Stimulated activated effector memory CD8-positive, alpha-beta T cell treated with anti-CD3 and anti-CD28 coated beads, Interleukin-12 subunit alpha, Interleukin-12 subunit beta, amount 100 ng/mL, for 72 hours (primary cell): Measurements from ENCODE around the gene BCL3.
A peak's percentile ranks its signal among the peaks of the same experiment; 100 is the strongest.

Experiments used
- ATAC-seq: fragments of 150-1000 bp; cut with Tn5 transposase; 2 replicates; pipeline ENCODE4 v1.10.0; 2021
- DNase-seq, 2 donors: peaks; one replicate each; pipeline ENCODE4 v3.0.0; 2021 to 2022; ENCODE audit warnings: low spot score in 2 of 2
- H3K27ac Mint-ChIP-seq: one replicate; pipeline ENCODE4 v1.8.0; 2022; ENCODE audit warnings: mild to moderate bottlenecking, mixed read lengths
- H3K36me3 Mint-ChIP-seq: one replicate; pipeline ENCODE4 v1.8.0; 2022; ENCODE audit warnings: mild to moderate bottlenecking, mixed read lengths
- H3K4me1 Mint-ChIP-seq: one replicate; pipeline ENCODE4 v1.8.0; 2022; ENCODE audit warnings: mixed read lengths
- H3K4me3 Mint-ChIP-seq: one replicate; pipeline ENCODE4 v1.8.0; 2022; ENCODE audit warnings: mild to moderate bottlenecking, mixed read lengths
- H3K9me3 Mint-ChIP-seq: one replicate; pipeline ENCODE4 v1.8.0; 2022; ENCODE audit warnings: mixed read lengths

BCL3 gene

DNA sequence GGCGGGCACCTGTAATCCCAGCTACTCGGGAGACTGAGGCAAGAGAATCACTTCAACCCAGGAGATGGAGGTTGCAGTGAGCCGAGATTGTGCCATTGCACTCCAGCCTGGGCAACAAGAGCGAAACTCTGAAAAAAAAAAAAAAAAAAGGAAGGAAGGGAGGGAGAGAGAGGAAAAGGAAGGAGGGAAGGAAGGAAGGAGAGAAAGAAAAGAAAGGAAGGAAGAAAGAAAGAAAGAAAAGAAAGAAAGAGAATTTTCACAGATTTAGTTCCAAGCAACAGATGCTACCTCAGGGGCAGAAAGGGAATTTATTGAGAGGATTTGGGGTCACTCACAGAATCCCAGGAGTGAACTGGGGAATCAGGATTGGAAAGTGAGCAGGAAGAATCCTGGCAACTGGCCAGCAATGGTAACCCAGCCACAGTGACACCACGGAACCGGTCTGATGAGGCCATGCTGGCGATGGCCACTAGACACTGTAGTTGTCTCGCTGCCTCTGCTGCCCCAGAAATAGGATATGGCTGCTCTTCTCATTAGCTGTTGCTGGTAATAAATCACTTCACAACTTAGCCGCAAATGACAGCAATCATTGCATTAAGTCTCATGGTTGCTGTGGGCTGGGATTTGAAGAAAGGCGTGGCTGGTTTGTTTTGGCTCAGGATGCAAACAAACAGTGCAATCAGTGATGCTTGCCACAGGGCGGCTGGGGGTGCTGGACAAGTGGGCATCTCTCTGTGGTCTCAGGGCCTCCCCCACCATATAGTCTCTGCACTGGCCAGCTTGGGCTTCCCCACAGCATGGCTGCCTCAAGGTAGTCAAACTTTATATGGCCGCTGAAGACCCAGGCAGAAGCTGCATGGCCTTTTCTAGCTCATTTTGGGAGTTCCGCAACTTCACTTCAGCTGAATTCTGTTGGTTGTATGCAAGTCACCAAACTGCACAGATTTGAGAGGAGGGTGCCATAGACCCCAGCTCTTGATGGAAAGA is 55.2 kb downstream of the BCL3 start:
- H3K4me1 Mint-ChIP-seq: peaks cover 11% of the 10 kb centered on the region
- peaks cover 6% of the 10 kb centered on the region for H3K36me3 Mint-ChIP-seq
- H3K4me3 Mint-ChIP-seq: no peak overlapping the region
- no peaks in the 10 kb centered on the region for H3K9me3 Mint-ChIP-seq
- ATAC-seq: no peak
- no peak for DNase-seq
- no peak overlapping the region for H3K27ac Mint-ChIP-seq

DNA sequence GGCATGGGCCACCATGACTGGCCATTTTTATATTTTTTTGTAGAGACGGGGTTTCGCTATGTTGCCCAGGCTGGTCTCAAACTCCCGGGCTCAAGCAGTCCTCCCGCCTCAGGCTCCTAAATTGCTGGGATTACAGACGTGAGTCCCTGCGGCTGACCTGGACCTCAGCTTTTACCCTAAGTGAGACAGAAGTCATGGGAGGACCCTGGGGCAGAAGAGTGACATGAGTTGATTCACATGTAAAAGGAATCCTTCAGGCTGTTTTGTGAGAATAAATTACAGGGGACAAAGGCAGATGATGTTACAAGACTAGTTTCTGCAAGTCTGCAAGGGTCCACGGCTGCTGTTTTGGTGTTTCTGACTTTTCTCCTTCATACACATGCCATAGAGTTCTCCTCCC is 57.8 kb downstream of the BCL3 start:
- DNase-seq: no peak
- Mint-ChIP-seq H3K9me3 (no peaks in the 10 kb centered on the region), H3K36me3 (peaks cover 6% of the 10 kb centered on the region), H3K4me1 (peaks cover 4% of the 10 kb centered on the region), H3K4me3 (no peak overlapping the region), H3K27ac (no peak overlapping the region)
- ATAC-seq: no peak

DNA sequence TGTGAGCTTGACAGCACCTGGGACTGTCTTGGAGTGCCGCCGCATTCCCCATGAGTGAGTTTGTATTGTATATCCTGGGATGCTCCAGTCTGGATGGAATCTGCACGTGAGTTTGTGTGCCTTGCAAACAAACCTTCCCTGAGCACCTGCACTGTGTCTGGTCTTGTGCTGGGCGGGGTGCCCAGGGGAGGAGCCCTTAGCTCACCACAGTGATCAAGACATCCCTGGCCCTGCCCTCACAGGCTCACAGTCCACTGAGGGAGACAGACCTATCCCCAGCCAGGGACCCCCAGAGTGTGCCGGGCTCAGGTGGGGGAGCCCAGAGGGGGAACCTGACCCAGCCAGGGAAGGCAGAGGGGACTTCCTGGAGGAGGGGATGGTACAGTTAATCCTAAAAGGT is 58.7 kb downstream of the BCL3 start:
- peaks cover 4% of the 10 kb centered on the region for H3K4me1 Mint-ChIP-seq
- H3K4me3 Mint-ChIP-seq: no peak overlapping the region
- ATAC-seq: peak; percentile 34
- H3K27ac Mint-ChIP-seq: no peak overlapping the region
- DNase-seq: no peak
- no peaks in the 10 kb centered on the region for H3K9me3 Mint-ChIP-seq
- peaks cover 6% of the 10 kb centered on the region for H3K36me3 Mint-ChIP-seq

DNA sequence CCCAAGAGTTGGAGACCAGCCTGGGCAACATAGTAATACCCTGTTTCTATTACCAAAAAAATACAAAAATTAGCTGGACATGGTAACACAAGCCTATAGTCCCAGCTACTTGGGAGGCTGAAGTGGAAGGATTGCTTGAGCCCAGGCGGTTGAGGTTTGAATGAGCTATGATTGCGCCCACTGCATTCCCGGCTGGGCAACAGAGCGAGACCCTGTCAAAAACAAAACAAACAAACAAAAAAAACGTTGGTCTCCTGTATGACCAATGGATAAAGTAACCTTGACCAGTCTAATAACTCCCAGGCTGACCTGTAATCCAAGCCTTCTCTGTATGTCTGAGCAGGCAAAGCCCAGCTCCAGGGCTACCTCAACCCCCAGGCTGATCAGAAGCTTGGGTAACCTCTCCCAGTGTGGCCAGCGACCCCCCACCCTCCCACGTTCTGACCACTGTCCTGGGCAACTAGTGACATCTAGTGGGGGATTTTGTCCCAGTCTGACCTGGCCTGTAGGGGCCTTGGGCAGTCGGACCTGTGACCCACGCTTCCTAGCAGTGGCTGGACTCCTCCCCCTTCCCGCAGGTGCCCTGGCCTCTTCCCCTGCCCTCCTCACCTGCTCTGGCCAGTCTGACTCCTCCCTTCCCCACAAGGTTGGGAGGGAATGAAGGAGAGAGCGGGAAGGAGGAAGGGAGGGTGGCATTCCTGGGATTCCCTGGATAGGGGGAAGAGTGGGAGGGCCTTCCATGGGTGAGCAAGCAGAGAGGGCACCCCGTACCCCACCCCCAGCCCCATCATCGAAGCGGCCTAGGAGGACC is 59.3 kb downstream of the BCL3 start:
- no peak for DNase-seq

DNA sequence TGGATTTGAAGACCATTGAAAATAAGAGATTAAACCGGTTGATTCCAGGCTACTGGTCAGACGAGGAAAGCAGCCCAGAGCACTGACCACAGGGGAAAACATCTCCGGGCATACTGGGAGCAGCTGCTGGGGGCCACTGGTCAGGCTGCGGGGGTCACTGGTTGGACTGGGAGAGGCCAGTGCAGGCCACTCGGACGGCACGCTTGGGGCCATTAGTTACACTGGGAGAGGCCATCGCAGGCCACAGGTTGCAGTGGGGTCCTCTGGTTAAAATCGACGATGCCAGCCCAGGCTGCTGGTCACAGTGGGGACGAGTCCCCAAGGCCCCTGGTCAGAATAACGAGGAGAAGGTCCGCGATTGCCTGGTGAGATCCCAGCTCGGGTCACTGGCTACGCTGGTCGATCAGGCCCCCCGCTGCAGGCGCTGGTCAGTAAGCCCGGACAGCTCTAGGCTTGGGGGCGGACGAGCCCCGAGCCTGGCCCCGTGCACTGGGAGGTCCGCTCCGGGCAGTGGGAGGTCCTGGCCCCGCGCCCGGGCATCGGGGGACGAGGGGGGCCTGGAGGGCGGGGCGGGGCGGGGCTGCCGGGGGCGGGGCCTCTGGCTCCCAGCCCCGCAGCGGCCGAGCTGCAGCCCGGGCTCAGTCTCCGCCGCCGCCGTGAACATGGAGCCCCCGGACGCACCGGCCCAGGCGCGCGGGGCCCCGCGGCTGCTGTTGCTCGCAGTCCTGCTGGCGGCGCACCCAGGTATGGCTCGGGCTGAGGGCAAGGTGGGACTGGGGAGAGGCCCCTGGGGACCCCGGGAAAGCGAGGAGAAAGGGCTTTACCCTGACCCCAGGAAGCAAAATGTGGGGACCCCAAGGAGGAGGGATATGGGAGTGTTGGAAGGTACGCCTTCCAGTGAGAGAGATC is 60.2 kb downstream of the BCL3 start, which contains the start of gene BCAM:
Gene BCAM, plus strand, starts transcription at position 641 of the 909 bp plus-strand sequence. Its CDS starts 22 bp downstream, at position 663.
- H3K4me1 Mint-ChIP-seq: peaks cover 4% of the 10 kb centered on the region
- ATAC-seq (peak; percentile 19), DNase-seq (no peak)
- peaks cover under 1% of the 10 kb centered on the region for H3K36me3 Mint-ChIP-seq
- H3K4me3 Mint-ChIP-seq: no peak within 1 kb of the TSS
- H3K9me3 Mint-ChIP-seq: no peaks in the 10 kb centered on the region
- H3K27ac Mint-ChIP-seq: no peak within 1 kb of the TSS

More for the DNA sequence above, 59.3 kb downstream of the BCL3 start:
- Mint-ChIP-seq H3K9me3 (no peaks in the 10 kb centered on the region), H3K27ac (no peak overlapping the region), H3K4me3 (no peak overlapping the region), H3K36me3 (peaks cover 6% of the 10 kb centered on the region), H3K4me1 (peaks cover 4% of the 10 kb centered on the region)
- no peak for ATAC-seq
